ENCODE data around the gene PALS1.

Gene PALS1

DNA sequence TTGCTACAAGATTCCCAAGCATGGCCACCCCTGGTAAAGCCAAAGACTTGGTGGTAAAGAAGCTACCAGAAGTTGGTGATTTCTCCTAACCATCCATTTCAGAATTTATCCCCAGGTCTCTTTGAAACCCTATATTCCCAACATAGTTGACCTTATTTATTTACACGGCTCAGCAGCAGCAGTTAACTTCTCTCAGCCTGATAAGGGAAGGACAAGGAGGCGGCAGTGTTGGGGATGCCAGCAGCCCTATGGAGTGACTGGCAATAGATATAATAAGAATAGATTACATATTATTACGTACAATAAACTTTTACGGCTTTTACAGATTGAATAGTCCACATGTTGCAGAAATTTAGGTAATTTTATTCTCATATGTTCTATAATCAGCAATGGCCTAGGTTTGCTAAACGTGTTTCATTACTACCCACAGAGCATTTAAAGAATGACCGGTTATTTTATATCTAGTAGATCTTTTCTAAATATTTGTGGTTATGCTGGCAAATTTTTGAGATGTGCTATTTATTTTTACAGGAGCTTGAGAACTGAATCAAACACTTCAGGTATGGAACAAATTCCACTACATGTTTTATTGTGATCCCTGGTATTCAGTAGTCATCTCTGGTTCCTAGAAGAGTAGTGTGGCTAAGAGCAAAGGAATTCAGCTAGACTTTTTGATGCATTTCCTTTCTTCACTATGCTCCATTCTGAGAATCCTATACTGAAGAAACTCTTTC, 19.8 kb upstream of the PALS1 start:
- Histone ChIP-seq H4K20me1 (ENCODE audit: control insufficient read depth, insufficient read depth, low read depth, low read length) (no peaks in the 10 kb centered on the region), H3K36me3 (ENCODE audit: control insufficient read depth, low read length) (no peaks in the 10 kb centered on the region), H3K27me3 (ENCODE audit: control insufficient read depth, low read length) (peaks cover 21% of the 10 kb centered on the region), H3K27ac (ENCODE audit: low read depth, low read length) (no peak overlapping the region), H3K9me3 (ENCODE audit: control insufficient read depth, insufficient read depth, low read length) (no peaks in the 10 kb centered on the region), H3K4me1 (ENCODE audit: control insufficient read depth, low read length) (no peaks in the 10 kb centered on the region), H3K79me2 (ENCODE audit: control insufficient read depth, low read length) (no peaks in the 10 kb centered on the region), H3K4me2 (ENCODE audit: low read length) (no peak overlapping the region), H3K9me2 (replicated peaks; ENCODE audit: control insufficient read depth, low read length) (no peaks in the 10 kb centered on the region), H3K4me3 (ENCODE audit: low read length) (no peak overlapping the region), H3F3A (ENCODE audit: control insufficient read depth, insufficient read depth) (no peaks in the 10 kb centered on the region)
- TF ChIP-seq EZH2phosphoT487 (IDR thresholded peaks at IDR 0.05; ENCODE audit: borderline replicate concordance, low read length), result no peak
- TF ChIP-seq, protein P1, sequence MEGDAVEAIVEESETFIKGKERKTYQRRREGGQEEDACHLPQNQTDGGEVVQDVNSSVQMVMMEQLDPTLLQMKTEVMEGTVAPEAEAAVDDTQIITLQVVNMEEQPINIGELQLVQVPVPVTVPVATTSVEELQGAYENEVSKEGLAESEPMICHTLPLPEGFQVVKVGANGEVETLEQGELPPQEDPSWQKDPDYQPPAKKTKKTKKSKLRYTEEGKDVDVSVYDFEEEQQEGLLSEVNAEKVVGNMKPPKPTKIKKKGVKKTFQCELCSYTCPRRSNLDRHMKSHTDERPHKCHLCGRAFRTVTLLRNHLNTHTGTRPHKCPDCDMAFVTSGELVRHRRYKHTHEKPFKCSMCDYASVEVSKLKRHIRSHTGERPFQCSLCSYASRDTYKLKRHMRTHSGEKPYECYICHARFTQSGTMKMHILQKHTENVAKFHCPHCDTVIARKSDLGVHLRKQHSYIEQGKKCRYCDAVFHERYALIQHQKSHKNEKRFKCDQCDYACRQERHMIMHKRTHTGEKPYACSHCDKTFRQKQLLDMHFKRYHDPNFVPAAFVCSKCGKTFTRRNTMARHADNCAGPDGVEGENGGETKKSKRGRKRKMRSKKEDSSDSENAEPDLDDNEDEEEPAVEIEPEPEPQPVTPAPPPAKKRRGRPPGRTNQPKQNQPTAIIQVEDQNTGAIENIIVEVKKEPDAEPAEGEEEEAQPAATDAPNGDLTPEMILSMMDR (IDR thresholded peaks at IDR 0.05; ENCODE audit: low read depth, low read length, poor library complexity, severe bottlenecking), result no peak

DNA sequence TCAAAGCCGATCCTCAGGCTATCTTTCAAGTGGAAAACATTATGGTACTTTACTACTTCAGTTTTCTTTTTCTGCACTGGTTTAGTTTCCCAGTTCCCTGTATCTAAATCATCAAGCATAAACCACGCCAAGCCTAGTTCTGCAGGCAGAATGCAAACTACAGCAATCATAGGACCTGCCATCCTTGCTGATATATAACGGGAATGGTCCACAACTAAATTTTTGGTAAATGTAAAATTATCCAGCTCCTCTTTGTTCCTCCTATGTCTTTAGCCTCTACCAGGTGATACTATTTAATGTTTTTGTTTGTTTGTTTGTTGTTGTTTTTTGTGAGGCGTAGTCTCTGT, 19.3 kb upstream of the PALS1 start:
- no peaks in the 10 kb centered on the region for H3K79me2 ChIP-seq (ENCODE audit: control insufficient read depth, low read length)
- no peaks in the 10 kb centered on the region for H3K9me2 ChIP-seq (replicated peaks; ENCODE audit: control insufficient read depth, low read length)
- no peaks in the 10 kb centered on the region for H3F3A ChIP-seq (ENCODE audit: control insufficient read depth, insufficient read depth)
- no peaks in the 10 kb centered on the region for H3K36me3 ChIP-seq (ENCODE audit: control insufficient read depth, low read length)
- no peak overlapping the region for H3K4me3 ChIP-seq (ENCODE audit: low read length)
- H3K27ac ChIP-seq (ENCODE audit: low read depth, low read length), result no peak overlapping the region
- no peaks in the 10 kb centered on the region for H3K9me3 ChIP-seq (ENCODE audit: control insufficient read depth, insufficient read depth, low read length)
- H3K4me2 ChIP-seq (ENCODE audit: low read length), result no peak overlapping the region
- H4K20me1 ChIP-seq (ENCODE audit: control insufficient read depth, insufficient read depth, low read depth, low read length), result no peaks in the 10 kb centered on the region
- no peak for TF ChIP-seq EZH2phosphoT487 (IDR thresholded peaks at IDR 0.05; ENCODE audit: borderline replicate concordance, low read length)
- TF ChIP-seq, protein P1 (IDR thresholded peaks at IDR 0.05; ENCODE audit: low read depth, low read length, poor library complexity, severe bottlenecking), result no peak
- H3K27me3 ChIP-seq (ENCODE audit: control insufficient read depth, low read length), result peaks cover 21% of the 10 kb centered on the region
- H3K4me1 ChIP-seq (ENCODE audit: control insufficient read depth, low read length), result no peaks in the 10 kb centered on the region

DNA sequence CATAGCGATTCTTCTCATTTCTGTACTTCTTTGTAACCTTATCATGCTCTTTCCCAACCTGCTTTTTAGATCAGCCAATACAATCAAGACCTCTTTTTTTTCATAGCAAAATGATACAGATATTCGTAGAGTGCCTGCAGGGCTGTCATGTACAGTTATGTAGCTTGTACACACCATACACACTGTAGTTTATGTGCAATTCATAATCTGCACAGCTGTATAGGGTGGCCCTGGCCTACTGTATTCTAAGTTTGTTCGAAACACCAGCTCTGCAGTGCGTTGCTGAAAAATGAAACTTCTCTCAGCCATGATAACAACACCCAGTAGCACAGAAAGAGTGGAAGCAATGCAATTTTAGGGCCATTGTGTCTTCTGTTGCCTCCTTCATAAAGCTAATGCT, 15.7 kb upstream of the PALS1 start:
- no peaks in the 10 kb centered on the region for H3F3A ChIP-seq (ENCODE audit: control insufficient read depth, insufficient read depth)
- no peaks in the 10 kb centered on the region for H4K20me1 ChIP-seq (ENCODE audit: control insufficient read depth, insufficient read depth, low read depth, low read length)
- no peak overlapping the region for H3K4me3 ChIP-seq (ENCODE audit: low read length)
- H3K9me2 ChIP-seq (replicated peaks; ENCODE audit: control insufficient read depth, low read length), result no peaks in the 10 kb centered on the region
- no peak overlapping the region for H3K4me2 ChIP-seq (ENCODE audit: low read length)
- H3K36me3 ChIP-seq (ENCODE audit: control insufficient read depth, low read length), result no peaks in the 10 kb centered on the region
- peaks cover 21% of the 10 kb centered on the region for H3K27me3 ChIP-seq (ENCODE audit: control insufficient read depth, low read length)
- no peak for TF ChIP-seq EZH2phosphoT487 (IDR thresholded peaks at IDR 0.05; ENCODE audit: borderline replicate concordance, low read length)
- TF ChIP-seq, protein P1 (IDR thresholded peaks at IDR 0.05; ENCODE audit: low read depth, low read length, poor library complexity, severe bottlenecking), result no peak
- no peak overlapping the region for H3K27ac ChIP-seq (ENCODE audit: low read depth, low read length)
- no peaks in the 10 kb centered on the region for H3K9me3 ChIP-seq (ENCODE audit: control insufficient read depth, insufficient read depth, low read length)
- no peaks in the 10 kb centered on the region for H3K4me1 ChIP-seq (ENCODE audit: control insufficient read depth, low read length)
- no peaks in the 10 kb centered on the region for H3K79me2 ChIP-seq (ENCODE audit: control insufficient read depth, low read length)
